ENCODE measurements around the gene JPH4.

GRCh38 chr14:23561873-23562821, 16.4 kb downstream of the JPH4 start:
- TF ChIP-seq, protein P1, sequence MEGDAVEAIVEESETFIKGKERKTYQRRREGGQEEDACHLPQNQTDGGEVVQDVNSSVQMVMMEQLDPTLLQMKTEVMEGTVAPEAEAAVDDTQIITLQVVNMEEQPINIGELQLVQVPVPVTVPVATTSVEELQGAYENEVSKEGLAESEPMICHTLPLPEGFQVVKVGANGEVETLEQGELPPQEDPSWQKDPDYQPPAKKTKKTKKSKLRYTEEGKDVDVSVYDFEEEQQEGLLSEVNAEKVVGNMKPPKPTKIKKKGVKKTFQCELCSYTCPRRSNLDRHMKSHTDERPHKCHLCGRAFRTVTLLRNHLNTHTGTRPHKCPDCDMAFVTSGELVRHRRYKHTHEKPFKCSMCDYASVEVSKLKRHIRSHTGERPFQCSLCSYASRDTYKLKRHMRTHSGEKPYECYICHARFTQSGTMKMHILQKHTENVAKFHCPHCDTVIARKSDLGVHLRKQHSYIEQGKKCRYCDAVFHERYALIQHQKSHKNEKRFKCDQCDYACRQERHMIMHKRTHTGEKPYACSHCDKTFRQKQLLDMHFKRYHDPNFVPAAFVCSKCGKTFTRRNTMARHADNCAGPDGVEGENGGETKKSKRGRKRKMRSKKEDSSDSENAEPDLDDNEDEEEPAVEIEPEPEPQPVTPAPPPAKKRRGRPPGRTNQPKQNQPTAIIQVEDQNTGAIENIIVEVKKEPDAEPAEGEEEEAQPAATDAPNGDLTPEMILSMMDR (IDR thresholded peaks at IDR 0.05): no peak
- no peak for TF ChIP-seq POLR2AphosphoS5 (IDR thresholded peaks at IDR 0.05)

All from stomach (tissue), 4 donors.